ENCODE results near the gene SPTBN1.

- TF ChIP-seq HDAC2 (IDR thresholded peaks at IDR 0.05): no peak
- TF ChIP-seq NR3C1 (IDR thresholded peaks at IDR 0.05): no peak
- TF ChIP-seq RAD21 (conservative IDR thresholded peaks at IDR 0.05 in 1 of 2, IDR thresholded peaks at IDR 0.05 in 1 of 2): peak in 1 of 2 experiments; percentile 56; a peak in 3 of 5 replicates
- TF ChIP-seq CTCF (IDR thresholded peaks at IDR 0.05): no peak
- no peak for TF ChIP-seq KDM1A (IDR thresholded peaks at IDR 0.05; ENCODE audit: low read depth)
- no peak for TF ChIP-seq POLR2A (IDR thresholded peaks at IDR 0.05; ENCODE audit: low read length)
- no peak for TF ChIP-seq RFX5 (IDR thresholded peaks at IDR 0.05)
- TF ChIP-seq EP300 (IDR thresholded peaks at IDR 0.05): peak; percentile 89 to 91; a peak in 3 of 5 replicates
- TF ChIP-seq MAZ (IDR thresholded peaks at IDR 0.05; ENCODE audit: borderline replicate concordance, low read depth, low read length): no peak
- TF ChIP-seq RNF2 (IDR thresholded peaks at IDR 0.05; ENCODE audit: borderline replicate concordance, low read depth): no peak
Observed at GRCh38 chr2:54572262-54572635, 116.1 kb downstream of the SPTBN1 start.
